ENCODE results near the gene ANKRD18A.
"Not testable (repeated sequence)": the region's sequence is repeated elsewhere in the genome, so short reads cannot be mapped to it uniquely, and the experiment has no call there.

Gene ANKRD18A

GRCh38 chr9:38626006-38626405 is 5.6 kb upstream of the ANKRD18A start:
- no peak for DNase-seq (ENCODE audit: low spot score)

GRCh38 chr9:38622951-38623350 is 2.6 kb upstream of the ANKRD18A start:
- DNase-seq (ENCODE audit: low spot score) = no peak

DNA sequence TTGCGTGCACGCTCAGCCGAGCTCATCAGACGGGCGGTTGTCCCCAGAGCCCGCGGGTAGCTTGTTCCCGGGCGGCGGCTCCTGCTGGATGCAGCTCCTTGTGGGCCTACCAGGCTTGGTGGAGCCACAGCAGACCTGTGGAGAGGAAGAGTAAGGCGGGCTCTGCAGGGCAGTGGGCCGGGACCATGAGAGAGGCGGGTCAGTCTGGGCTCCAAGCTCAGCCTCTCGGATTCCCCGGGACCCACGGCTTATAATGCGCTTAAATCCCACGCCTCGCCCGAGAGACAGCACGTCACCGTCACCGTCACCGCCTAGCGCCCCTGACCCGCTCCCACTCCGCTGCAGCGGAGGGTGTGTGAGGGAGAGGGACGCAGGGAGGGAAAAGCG is 1.9 kb upstream of the ANKRD18A start:
- DNase-seq (ENCODE audit: low spot score) = no peak

GRCh38 chr9:38621434-38622287 is 1.3 kb upstream of the ANKRD18A start:
- no peak for DNase-seq (ENCODE audit: low spot score)

DNA sequence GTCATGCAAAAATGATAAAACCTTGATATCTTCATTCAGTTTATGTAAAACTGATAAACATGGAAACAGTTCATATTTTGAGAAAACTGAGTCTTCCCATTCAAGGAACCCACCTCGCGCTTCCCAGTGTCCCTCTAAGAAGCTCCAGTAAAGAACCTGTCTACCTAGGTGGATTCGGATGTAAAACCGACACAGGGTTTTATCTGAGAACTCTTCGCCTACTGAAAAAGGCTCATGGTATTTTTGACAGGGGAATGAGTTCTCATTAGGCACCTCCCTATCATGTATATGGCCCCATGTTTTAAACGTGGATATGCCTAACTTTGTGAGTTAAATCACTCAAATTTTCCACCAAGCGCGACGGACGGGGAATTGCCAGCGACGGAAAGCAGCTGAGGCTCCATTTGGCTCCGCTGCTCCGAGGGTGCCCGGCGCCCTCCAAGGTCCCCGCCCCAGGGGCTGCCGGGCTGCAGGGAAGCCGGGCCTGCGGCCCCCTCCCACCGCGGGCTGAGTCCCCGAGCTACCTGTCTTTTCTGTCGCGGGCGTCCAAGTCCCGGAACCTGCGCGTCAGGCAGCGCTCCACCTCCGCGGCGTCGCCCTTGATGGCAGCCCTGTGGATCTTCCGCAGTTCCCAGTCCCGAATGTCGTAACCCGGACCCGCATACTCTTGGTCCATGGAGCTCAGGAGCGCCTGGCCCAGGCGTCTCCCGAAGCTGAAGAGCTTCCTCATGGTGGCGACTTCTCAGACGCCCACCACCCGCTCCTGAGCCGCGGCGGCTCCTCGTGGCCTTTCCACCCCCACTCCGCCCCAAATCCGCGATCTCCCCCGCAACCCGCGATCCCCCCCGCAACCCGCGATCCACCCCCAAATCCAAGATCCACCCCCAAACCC is 594 bp downstream of the ANKRD18A start:
- no peak for DNase-seq (ENCODE audit: low spot score)

DNA sequence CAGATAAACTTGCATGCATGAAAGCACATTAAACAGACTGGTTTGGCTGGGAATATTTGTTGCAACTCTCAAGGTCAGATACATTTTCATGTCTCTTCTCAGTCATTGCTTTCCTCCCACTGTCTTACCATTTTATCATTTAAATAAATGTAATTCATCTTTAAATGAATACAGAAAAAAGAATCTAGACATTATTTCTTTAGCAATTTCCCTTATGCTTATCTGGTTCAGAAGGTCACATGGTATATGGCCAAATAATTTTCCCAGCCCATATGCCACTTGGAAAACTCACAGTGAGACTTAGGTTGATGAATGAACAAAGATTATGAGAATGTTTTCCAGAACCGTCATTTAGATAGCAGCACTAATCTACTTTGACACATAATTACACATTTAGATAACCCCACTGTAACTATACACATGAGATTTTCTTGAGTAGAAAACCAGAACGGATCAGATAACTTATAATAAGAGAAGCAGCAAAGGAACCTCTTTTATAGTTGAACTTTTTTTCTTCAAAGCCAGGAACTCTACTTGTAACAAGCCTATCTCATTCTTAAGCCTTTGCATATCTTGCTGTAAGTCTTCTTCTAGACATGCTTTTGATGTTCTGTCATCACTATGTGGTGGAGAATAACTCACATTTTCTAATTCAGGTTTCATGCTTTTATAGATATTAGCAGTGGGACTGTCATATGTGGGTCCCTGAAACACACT is 22.2 kb downstream of the ANKRD18A start:
- not testable (repeated sequence) for DNase-seq (ENCODE audit: low spot score)

- DNase-seq (ENCODE audit: low spot score) = not testable (repeated sequence)
These were observed 25.3 kb downstream of the ANKRD18A start for GRCh38 chr9:38595117-38595516.

DNA sequence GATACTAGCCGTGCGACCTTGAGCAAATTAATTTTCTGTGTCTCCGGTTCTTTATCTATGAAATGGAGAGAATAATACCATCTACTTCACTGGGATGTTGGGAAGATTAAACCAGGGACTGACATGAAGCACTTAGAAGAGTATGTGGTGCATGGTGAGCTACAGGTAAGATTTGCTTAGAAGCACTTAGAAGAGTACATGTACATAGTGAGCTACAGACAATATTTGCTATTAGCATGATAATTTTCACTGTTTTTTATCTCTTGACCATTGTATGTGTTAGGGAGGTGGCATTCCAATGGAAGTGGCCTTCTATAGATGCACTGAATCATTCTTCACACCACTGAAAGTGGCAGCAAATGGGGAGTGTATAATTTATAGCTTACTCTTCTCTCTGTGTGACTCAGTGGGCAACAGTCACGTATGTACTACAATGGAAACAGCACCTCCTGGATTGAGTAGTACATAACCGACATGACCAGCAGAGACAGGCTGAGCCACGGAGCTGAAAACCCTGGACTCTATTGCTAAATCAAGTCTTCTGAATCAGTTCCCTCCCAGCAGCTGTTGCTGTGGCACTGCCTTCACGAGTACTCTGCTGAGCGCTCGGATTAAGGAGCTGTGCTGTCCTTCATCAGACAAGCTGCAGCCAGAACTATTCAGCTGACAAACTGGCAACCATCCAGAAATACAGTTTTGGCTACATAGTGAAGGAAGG is 28.9 kb downstream of the ANKRD18A start:
- not testable (repeated sequence) for DNase-seq (ENCODE audit: low spot score)

- not testable (repeated sequence) for DNase-seq (ENCODE audit: low spot score)
These were observed 36.6 kb downstream of the ANKRD18A start for GRCh38 chr9:38583765-38584164.

DNA sequence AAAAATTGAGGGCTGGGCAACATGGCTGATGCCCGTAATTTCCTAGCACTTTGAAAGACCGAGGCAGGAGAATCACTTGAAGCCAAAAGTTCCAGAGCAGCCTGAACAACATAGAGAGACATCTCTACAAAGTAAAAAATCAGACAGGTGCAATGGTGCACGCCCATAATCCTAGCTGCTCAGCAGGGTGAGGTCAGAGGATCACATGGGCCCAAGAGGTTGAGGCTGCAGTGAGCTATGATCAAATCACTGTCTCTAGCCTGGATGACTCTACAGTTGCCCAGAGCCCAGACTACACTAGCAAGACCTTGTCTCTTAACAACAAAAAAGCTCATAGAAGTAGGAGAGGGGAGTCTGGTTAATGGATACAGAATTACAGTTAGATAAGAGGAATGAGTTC is 40.3 kb downstream of the ANKRD18A start:
- not testable (repeated sequence) for DNase-seq (ENCODE audit: low spot score)

DNA sequence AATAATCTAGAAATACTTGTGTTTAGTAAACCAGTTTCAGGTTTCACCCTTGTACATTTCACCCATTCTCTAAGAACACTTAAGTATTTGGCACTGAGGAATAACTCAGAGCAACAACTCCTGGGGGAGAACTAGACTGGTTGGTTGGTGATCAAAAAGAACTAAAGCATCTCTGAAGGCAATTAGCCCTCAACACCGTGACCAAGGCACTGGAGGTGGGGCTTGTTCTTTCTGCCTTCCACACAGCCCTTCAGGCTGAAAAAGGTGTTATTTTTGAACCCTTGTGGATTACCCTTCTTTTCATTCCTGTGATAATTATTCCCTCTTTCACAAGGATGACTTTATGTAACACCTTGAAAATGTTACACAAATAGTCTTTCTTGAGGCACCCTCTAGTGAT is 44.2 kb downstream of the ANKRD18A start:
- not testable (repeated sequence) for DNase-seq (ENCODE audit: low spot score)

- not testable (repeated sequence) for DNase-seq (ENCODE audit: low spot score)
These were observed 54.3 kb downstream of the ANKRD18A start for GRCh38 chr9:38566048-38566447.

GRCh38 chr9:38565178-38565577 is 55.2 kb downstream of the ANKRD18A start:
- DNase-seq (ENCODE audit: low spot score) = not testable (repeated sequence)

- not testable (repeated sequence) for DNase-seq (ENCODE audit: low spot score)
These were observed 56.5 kb downstream of the ANKRD18A start for GRCh38 chr9:38563911-38564310.

- not testable (repeated sequence) for DNase-seq (ENCODE audit: low spot score)
These were observed 59.3 kb downstream of the ANKRD18A start for GRCh38 chr9:38561134-38561533.

DNA sequence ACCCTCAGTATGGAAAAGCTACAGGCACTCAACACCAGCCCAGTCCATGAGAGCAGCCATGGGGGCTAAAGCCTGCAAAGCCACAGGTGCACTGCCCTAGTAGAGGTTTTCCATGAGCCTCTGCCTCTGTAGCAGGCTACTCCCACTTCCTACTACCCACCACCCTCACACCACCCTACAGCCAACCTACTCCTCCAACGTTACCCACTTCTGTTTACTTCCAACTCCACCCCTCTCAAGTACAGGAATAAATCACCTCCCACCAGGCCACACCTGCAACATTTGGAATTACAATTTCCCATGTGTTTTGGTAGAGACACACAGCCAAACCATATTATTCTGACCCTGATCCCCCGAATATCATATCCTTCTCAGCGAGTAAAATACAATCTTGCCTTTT is 61.2 kb downstream of the ANKRD18A start:
- DNase-seq (ENCODE audit: low spot score) = not testable (repeated sequence)

- not testable (repeated sequence) for DNase-seq (ENCODE audit: low spot score)
These were observed 62.6 kb downstream of the ANKRD18A start for GRCh38 chr9:38557746-38558145.

DNA sequence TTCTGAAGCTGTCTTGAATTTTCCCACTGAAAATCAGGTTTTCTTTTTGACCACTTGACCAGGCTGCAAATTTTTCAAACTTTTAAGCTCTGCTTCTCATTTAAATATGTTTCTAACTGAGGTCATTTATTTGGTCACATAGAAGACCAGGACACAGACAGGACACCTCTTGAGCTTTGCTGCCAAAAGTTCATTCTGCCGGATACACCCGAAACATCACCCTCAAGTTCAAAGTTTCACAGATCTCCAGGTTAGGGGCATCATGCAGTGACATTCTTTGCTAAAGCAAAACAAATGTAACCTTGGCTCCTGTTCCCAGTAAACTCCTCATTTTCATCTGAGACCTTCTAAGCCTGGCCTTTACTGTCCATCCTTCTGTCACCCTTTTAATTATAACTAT is 65.4 kb downstream of the ANKRD18A start:
- DNase-seq (ENCODE audit: low spot score) = not testable (repeated sequence)

DNA sequence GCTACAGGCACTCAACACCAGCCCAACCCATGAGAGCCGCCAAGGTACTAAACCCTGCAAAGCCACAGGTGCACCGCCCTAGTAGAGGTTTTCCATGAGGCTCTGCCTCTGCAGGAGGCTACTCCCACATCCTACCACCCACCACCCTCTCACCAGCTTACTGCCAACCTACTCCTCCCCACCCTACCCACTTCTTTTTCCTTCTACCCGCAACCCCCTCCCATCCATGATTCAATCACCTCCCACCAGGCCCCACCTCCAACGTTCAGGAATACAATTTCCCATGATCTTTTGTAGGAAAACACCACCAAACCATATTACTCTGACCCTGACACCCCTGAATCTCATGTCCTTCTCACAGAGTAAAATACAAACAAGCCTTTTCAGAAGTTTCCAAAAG is 67.4 kb downstream of the ANKRD18A start:
- DNase-seq (ENCODE audit: low spot score) = not testable (repeated sequence)

GRCh38 chr9:38546497-38547163 is 73.8 kb downstream of the ANKRD18A start:
- DNase-seq (ENCODE audit: low spot score) = not testable (repeated sequence)

DNA sequence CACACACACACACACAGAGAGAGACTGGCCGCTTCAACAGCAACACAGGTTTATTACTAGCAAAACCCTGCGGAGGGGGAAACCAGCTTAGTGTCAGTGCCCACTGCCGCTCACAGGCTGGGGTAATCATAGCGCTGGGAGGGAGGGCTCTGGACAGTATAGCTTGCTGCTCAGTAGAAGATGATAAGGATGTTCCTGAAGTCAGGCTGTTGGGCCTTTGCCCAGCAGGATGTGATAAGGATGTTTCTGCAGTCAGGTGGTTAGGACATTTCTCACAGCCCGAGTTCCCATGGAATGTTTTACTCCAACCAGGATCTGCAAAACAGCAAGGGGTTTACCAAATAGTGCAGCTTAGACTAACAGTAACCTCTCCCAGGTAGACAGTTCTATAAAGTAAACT is 79.9 kb downstream of the ANKRD18A start:
- not testable (repeated sequence) for DNase-seq (ENCODE audit: low spot score)
